HepG2 (cell line): ENCODE results near the gene MRI1. TPM values are rescaled to one million over a fixed set of nuclear protein-coding genes. Genes with fewer than 3 reads are reported as not detected.
A peak's percentile ranks its signal among the peaks of the same experiment; 100 is the strongest.

Experiments
- ATAC-seq: fragments of 200-7000 bp; cut with Tn5 transposase; 3 replicates; pipeline ENCODE4 v1.9.1; 2020; ENCODE audit warnings: mild to moderate bottlenecking, moderate library complexity
- BruUV-seq: library from RNA; stranded (reverse); fragments of 400-500 nt; replicated peaks from 2 replicates; lab custom pipeline; 2021; lab: Mats Ljungman, UMichigan
- CTCF ChIA-PET: fragments of 300-600 bp; formaldehyde crosslinking; extraction: SDS; loops from one replicate; lab custom pipeline; 2021; ENCODE audit warnings: low total read pairs, inconsistent platforms, low intra/inter-chr PET ratio; lab: Yijun Ruan, JAX
- POLR2A ChIA-PET: fragments of 350-600 bp; sonication (Branson Sonifier 250); formaldehyde crosslinking; loops from one replicate; lab custom pipeline; 2020; ENCODE audit warnings: antibody characterized with exemption, inconsistent platforms; lab: Yijun Ruan, JAX
- DNase-seq: peaks from one replicate; pipeline ENCODE4 v3.0.0-alpha.2; 2015; ENCODE audit warnings: low spot score
- FAIRE-seq: peaks from 3 replicates; lab custom pipeline; 2011; peaks lifted over from hg19 to GRCh38; lab: Jason Lieb, UNC
- H2AFZ ChIP-seq: one replicate; pipeline ENCODE4 v1.6.1; 2011; ENCODE audit warnings: low read length, inconsistent platforms
- H3K27ac ChIP-seq: fragments of 300-600 bp; 3 replicates; pipeline ENCODE4 v1.8.0; 2011; ENCODE audit warnings: mixed run types, mild to moderate bottlenecking, mixed read lengths, low read length, inconsistent platforms; ENCODE audit not compliant: insufficient read depth; ENCODE audit errors: extremely low read length
- H3K27me3 ChIP-seq, 2 experiments: fragments of 200-600 bp in 1 of 2; 2 replicates in 1 of 2; 3 replicates in 1 of 2; pipeline versions ENCODE4 v1.6.0 to v1.8.0; 2011; ENCODE audit warnings: low read length in 2 of 2, mild to moderate bottlenecking in 2 of 2, moderate library complexity in 2 of 2, inconsistent platforms in 1 of 2; ENCODE audit not compliant: insufficient read depth in 2 of 2, control insufficient read depth in 1 of 2
- H3K36me3 ChIP-seq, 2 experiments: fragments of 200-600 bp in 1 of 2; replicated peaks in 1 of 2; 2 replicates in 1 of 2; 3 replicates in 1 of 2; pipeline versions ENCODE4 v1.5.1 to v1.8.0; 2011; ENCODE audit warnings: low read length in 2 of 2, inconsistent platforms in 1 of 2; ENCODE audit not compliant: insufficient read depth in 2 of 2, control insufficient read depth in 1 of 2
- H3K4me1 ChIP-seq: 2 replicates; pipeline ENCODE4 v1.5.1; 2012; ENCODE audit warnings: low read length, inconsistent platforms; ENCODE audit not compliant: insufficient read depth
- H3K4me2 ChIP-seq: 2 replicates; pipeline ENCODE4 v1.6.0; 2011; ENCODE audit warnings: low read depth, low read length, inconsistent platforms
- H3K4me3 ChIP-seq, 3 experiments: fragments of 200-600 bp in 1 of 3; sonication (generic), shearing (Covaris generic) in 1 of 3; replicated peaks in 1 of 3; 2 replicates each; pipeline ENCODE4 v1.5.1; 2011 to 2016; ENCODE audit warnings: low read length in 3 of 3, inconsistent platforms in 2 of 3, low read depth in 2 of 3, mild to moderate bottlenecking in 2 of 3, control low read depth in 1 of 3, mixed read lengths in 1 of 3; ENCODE audit not compliant: insufficient read depth in 1 of 3
- H3K79me2 ChIP-seq: one replicate; pipeline ENCODE4 v1.6.1; 2011; ENCODE audit warnings: low read length, inconsistent platforms; ENCODE audit not compliant: insufficient read depth
- H3K9ac ChIP-seq: 2 replicates; pipeline ENCODE4 v1.6.0; 2011; ENCODE audit warnings: mild to moderate bottlenecking, low read depth, low read length, inconsistent platforms; ENCODE audit not compliant: insufficient read depth
- H3K9me3 ChIP-seq: 2 replicates; pipeline ENCODE4 v1.5.1; 2012; ENCODE audit warnings: mild to moderate bottlenecking, low read length
- H4K20me1 ChIP-seq: 2 replicates; pipeline ENCODE4 v1.6.0; 2011; ENCODE audit warnings: inconsistent platforms, mild to moderate bottlenecking, low read length, moderate library complexity; ENCODE audit not compliant: insufficient read depth
- JUND ChIP-seq: sonication (generic); formaldehyde crosslinking; IDR thresholded peaks from 2 replicates; pipeline ENCODE4 v1.8.0; 2022; ENCODE audit warnings: mild to moderate bottlenecking, missing genetic modification reagents
- MIER2 ChIP-seq: IDR thresholded peaks from 2 replicates; pipeline ENCODE4 v1.6.1; 2016; ENCODE audit warnings: missing biosample characterization, missing genetic modification reagents
- ZBTB46 ChIP-seq: sonication (generic); formaldehyde crosslinking; IDR thresholded peaks from 2 replicates; pipeline ENCODE4 v1.4.0; 2020; ENCODE audit warnings: mild to moderate bottlenecking, missing genetic modification reagents, borderline replicate concordance
- ZNF121 ChIP-seq: sonication (generic); formaldehyde crosslinking; IDR thresholded peaks from 2 replicates; pipeline ENCODE4 v1.5.0; 2020; ENCODE audit warnings: mild to moderate bottlenecking, missing genetic modification reagents
- ZNF614 ChIP-seq: IDR thresholded peaks from 2 replicates; pipeline ENCODE4 v1.6.1; 2018; ENCODE audit warnings: missing biosample characterization, missing genetic modification reagents, inconsistent platforms, borderline replicate concordance
- WGBS: methylation state at CpG from one replicate; pipeline ENCODE4 v1.1.6; 2017; ENCODE audit warnings: low lambda C conversion rate; 5-methylcytosine and 5-hydroxymethylcytosine counted together
- in situ Hi-C: cut with HindIII; loops from 2 replicates; pipeline ENCODE4 v1.10.0; 2017; ENCODE audit warnings: low pct_unique_long_range_greater_than_20kb; ENCODE audit not compliant: extremely low pct_ligation_motif_present
- intact Hi-C: fragments of 100-400 bp; cut with micrococcal nuclease; formaldehyde crosslinking; loops from one replicate; pipeline ENCODE4 v1.10.0; 2022; ENCODE audit not compliant: unreplicated experiment
- polyA plus RNA-seq, 8 experiments: library from polyadenylated mRNA; depleted of rRNA in 3 of 8; stranded (reverse) in 7 of 8; unstranded in 1 of 8; fragments of >200 nt; fragmentation: Illumina TruSeq in 4 of 8; extraction: Trizol in 4 of 8; gene quantifications; 2 replicates each; pipeline versions ENCODE4 v1.2.1 to v1.2.3, GENCODE V29; 2011 to 2016; ENCODE audit warnings: low read depth in 4 of 8, missing spikeins in 1 of 8, mixed read lengths in 1 of 8; ENCODE audit not compliant: insufficient read depth in 1 of 8
- total RNA-seq, 5 experiments: library from RNA; depleted of rRNA; stranded (reverse); fragments of >200 nt; fragmentation: Illumina TruSeq; extraction: Trizol; gene quantifications; 2 replicates each; pipeline ENCODE4 v1.2.3, GENCODE V29; 2016; ENCODE audit warnings: low read depth in 1 of 5
- TF ChIP-seq, protein P1 (sequence below): sonication (generic); formaldehyde crosslinking; IDR thresholded peaks from 2 replicates; pipeline ENCODE4 v1.5.0; 2020; ENCODE audit warnings: missing genetic modification reagents, mild to moderate bottlenecking, borderline replicate concordance
- TF ChIP-seq, protein P2 (sequence below): sonication (generic); formaldehyde crosslinking; IDR thresholded peaks from 2 replicates; pipeline ENCODE4 v1.4.0; 2020; ENCODE audit warnings: mild to moderate bottlenecking, missing genetic modification reagents

MRI1 gene
- total and polyA plus RNA-seq, 2 of the 13 experiments (the other 11 are each of a cell fraction or from before 2014, with no cell fraction given): 20.1 to 20.6 TPM

DNA sequence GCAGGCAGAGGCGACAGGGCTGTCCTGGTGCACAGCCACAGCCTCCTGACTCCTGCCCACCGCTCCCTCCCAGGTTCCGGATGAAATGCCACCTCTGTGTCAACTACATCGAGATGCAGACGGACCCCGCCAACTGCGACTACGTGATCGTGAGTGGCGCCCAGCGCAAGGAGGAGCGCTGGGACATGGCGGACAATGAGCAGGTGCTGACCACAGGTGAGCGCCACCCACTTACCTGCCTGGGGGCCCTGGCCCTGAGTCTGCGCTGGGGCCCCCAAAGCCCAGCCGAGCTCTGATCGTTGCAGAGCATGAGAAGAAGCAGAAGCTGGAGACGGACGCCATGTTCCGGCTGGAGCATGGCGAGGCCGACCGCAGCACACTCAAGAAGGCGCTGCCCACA lies 5.5 kb upstream of the MRI1 start (continued):
- TF ChIP-seq, protein P1, sequence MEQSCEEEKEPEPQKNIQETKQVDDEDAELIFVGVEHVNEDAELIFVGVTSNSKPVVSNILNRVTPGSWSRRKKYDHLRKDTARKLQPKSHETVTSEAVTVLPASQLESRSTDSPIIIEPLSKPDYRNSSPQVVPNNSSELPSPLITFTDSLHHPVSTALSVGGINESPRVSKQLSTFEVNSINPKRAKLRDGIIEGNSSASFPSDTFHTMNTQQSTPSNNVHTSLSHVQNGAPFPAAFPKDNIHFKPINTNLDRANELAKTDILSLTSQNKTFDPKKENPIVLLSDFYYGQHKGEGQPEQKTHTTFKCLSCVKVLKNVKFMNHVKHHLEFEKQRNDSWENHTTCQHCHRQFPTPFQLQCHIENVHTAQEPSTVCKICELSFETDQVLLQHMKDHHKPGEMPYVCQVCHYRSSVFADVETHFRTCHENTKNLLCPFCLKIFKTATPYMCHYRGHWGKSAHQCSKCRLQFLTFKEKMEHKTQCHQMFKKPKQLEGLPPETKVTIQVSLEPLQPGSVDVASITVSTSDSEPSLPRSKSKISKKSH (CRISPR knock-in tag): no peak
- no peak for TF ChIP-seq ZBTB46 (CRISPR knock-in tag)
- TF ChIP-seq MIER2 (CRISPR knock-in tag): no peak
- no peak for TF ChIP-seq ZNF614 (CRISPR knock-in tag)
- TF ChIP-seq JUND (CRISPR knock-in tag): no peak

DNA sequence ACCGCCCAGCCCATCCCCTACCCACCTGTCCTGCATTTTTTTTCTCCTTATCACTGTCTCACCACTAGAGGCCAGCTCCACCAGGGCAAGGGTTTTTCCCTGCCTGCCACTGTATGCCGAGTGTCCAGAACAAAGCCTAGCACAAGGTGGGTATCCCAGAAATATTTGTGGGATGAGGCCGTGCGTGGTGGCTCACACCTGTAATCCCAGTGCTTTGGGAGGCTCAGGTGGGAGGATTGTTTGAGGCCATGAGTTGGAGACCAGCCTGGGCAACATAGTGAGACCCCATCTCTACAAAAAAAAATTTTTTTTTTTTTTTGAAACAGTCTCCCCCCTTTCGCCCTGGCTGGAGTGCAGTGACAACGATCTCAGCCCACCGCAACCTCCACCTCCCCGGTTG lies 2.9 kb upstream of the MRI1 start:
- WGBS: 83% methylated on average over 8 of the region's 8 CpGs
- peaks cover 14 to 25% of the 10 kb centered on the region in 2 experiments for H3K36me3 ChIP-seq
- H3K9me3 ChIP-seq: no peaks in the 10 kb centered on the region
- intact Hi-C loops (no loop called here), in situ Hi-C loops (loop anchor here (25.0 kb wide), 1 partner anchor 301 kb away; the partner anchor contains the start of genes MISP3 and PALM3)
- H3K9ac ChIP-seq: no peak overlapping the region
- H3K4me3 ChIP-seq: no peak overlapping the region
- no peaks in the 10 kb centered on the region for H4K20me1 ChIP-seq
- peaks cover 25% of the 10 kb centered on the region for H3K4me1 ChIP-seq
- ATAC-seq: no peak
- H3K79me2 ChIP-seq: peaks cover 7% of the 10 kb centered on the region
- TF ChIP-seq ZNF121 (CRISPR knock-in tag): peak; percentile 91
- TF ChIP-seq, protein P2, sequence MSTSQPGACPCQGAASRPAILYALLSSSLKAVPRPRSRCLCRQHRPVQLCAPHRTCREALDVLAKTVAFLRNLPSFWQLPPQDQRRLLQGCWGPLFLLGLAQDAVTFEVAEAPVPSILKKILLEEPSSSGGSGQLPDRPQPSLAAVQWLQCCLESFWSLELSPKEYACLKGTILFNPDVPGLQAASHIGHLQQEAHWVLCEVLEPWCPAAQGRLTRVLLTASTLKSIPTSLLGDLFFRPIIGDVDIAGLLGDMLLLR (CRISPR knock-in tag): no peak
- no peak overlapping the region for H3K27ac ChIP-seq
- no peak for FAIRE-seq
- CTCF ChIA-PET: no interaction called here
- POLR2A ChIA-PET: interaction anchor here (1.1 to 2.7 kb wide), 2 partner anchors 13 to 30 kb away, joined by 3 to 8 read pairs; a partner anchor contains a TSS
- no TSS peak for BruUV-seq
- H2AFZ ChIP-seq: no peak overlapping the region
- no peak overlapping the region for H3K4me2 ChIP-seq
- no peak for DNase-seq
- H3K27me3 ChIP-seq: no peaks in the 10 kb centered on the region
